Progenitor cell of endocrine pancreas (in vitro differentiated cells): ENCODE results near the gene PCDHB8. TPM values are rescaled to one million over a fixed set of nuclear protein-coding genes. Genes with fewer than 3 reads are reported as not detected.
"Not testable (repeated sequence)": the region's sequence is repeated elsewhere in the genome, so short reads cannot be mapped to it uniquely, and the experiment has no call there.

Experiments
- DNase-seq: peaks from one replicate; pipeline ENCODE4 v3.0.0; 2021; ENCODE audit warnings: low spot score; ENCODE audit not compliant: unreplicated experiment
- H3K27ac Mint-ChIP-seq: 2 replicates; pipeline ENCODE4 v1.8.0; 2021; ENCODE audit warnings: mild to moderate bottlenecking, moderate library complexity, mixed read lengths
- H3K27me3 Mint-ChIP-seq: 2 replicates; pipeline ENCODE4 v1.8.0; 2021; ENCODE audit warnings: mixed read lengths
- H3K36me3 Mint-ChIP-seq: 2 replicates; pipeline ENCODE4 v1.8.0; 2022; ENCODE audit warnings: mixed read lengths; ENCODE audit not compliant: insufficient read depth
- H3K4me1 Mint-ChIP-seq: 2 replicates; pipeline ENCODE4 v1.8.0; 2021; ENCODE audit warnings: low read depth, mixed read lengths
- H3K4me3 Mint-ChIP-seq: 2 replicates; pipeline ENCODE4 v1.8.0; 2021; ENCODE audit warnings: low read depth, mild to moderate bottlenecking, moderate library complexity, mixed read lengths
- H3K9me3 Mint-ChIP-seq: 2 replicates; pipeline ENCODE4 v1.8.0; 2021; ENCODE audit warnings: low read depth, mixed read lengths
- total RNA-seq: library from RNA; stranded (reverse); gene quantifications from 2 replicates; pipeline ENCODE4 v1.2.1, GENCODE V29; 2021
- TF ChIP-seq, protein P1 (sequence below): fragments of 200-600 bp; sonication (generic); IDR thresholded peaks from one replicate; pipeline ENCODE4 v1.5.0; 2021; ENCODE audit warnings: antibody characterized with exemption, mild to moderate bottlenecking; ENCODE audit not compliant: unreplicated experiment

The PCDHB8 gene
- total RNA-seq, 1 donor from 2014 or later, result 2.0 TPM

DNA sequence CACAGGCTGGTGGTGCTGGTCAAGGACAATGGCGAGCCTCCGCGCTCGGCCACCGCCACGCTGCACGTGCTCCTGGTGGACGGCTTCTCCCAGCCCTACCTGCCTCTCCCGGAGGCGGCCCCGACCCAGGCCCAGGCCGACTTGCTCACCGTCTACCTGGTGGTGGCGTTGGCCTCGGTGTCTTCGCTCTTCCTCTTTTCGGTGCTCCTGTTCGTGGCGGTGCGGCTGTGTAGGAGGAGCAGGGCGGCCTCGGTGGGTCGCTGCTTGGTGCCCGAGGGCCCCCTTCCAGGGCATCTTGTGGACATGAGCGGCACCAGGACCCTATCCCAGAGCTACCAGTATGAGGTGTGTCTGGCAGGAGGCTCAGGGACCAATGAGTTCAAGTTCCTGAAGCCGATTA is 38.4 kb downstream of the PCDHB8 start:
- not testable (repeated sequence) for H3K4me3 Mint-ChIP-seq, H3K27ac Mint-ChIP-seq, DNase-seq, H3K4me1 Mint-ChIP-seq, H3K27me3 Mint-ChIP-seq
- Mint-ChIP-seq H3K36me3 (peaks cover 39% of the 10 kb centered on the region), H3K9me3 (peaks cover 43% of the 10 kb centered on the region)

DNA sequence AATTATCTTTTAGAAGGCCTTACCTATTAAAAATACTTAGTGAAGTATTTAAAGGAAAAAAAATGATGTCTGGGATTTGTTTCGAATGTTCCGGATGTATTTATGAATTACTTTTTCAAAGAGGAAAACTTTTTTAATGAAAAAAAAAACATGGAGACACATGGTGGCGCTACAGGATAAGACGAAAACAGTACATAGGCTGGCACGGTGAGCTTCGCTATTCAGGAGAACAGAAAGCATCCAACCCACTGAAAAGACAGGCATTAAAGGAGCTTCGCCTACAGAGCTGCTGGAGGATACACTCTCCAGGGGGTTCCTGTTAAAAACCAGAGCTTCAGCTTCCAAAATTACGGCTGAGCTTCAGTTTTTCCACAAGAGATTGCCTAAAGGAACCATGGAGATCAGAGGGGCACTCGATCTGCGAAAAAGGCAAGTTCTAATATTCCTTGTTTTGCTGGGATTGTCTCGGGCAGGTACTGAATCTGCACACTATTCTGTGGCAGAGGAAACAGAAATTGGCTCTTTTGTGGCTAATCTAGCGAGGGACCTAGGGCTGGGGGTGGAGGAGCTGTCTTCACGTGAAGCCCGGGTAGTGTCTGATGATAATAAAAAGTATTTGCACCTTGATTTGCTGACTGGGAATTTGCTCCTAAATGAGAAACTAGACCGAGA is 45.7 kb downstream of the PCDHB8 start, which contains the start of gene PCDHB14:
PCDHB14 (plus strand) TSS at position 232 of the 672 bp plus-strand sequence; CDS start at position 395, 163 bp downstream.
- H3K4me1 Mint-ChIP-seq, result no peaks in the 10 kb centered on the region
- H3K36me3 Mint-ChIP-seq, result peaks cover 39% of the 10 kb centered on the region
- H3K4me3 Mint-ChIP-seq, result peak within 1 kb of the TSS; percentile 65

DNA sequence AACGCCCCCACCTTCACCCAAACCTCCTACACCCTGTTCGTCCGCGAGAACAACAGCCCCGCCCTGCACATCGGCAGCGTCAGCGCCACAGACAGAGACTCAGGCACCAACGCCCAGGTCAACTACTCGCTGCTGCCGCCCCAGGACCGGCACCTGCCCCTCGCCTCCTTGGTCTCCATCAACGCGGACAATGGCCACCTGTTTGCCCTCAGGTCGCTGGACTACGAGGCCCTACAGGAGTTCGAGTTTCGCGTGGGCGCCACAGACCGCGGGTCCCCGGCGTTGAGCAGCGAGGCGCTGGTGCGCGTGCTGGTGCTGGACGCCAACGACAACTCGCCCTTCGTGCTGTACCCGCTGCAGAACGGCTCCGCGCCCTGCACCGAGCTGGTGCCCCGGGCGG is 47.3 kb downstream of the PCDHB8 start:
- H3K9me3 Mint-ChIP-seq, result peaks cover 29% of the 10 kb centered on the region
- not testable (repeated sequence) for H3K4me3 Mint-ChIP-seq, H3K4me1 Mint-ChIP-seq, DNase-seq, H3K27me3 Mint-ChIP-seq, H3K27ac Mint-ChIP-seq
- H3K36me3 Mint-ChIP-seq, result peaks cover 31% of the 10 kb centered on the region

More for the DNA sequence above, 45.7 kb downstream of the PCDHB8 start, which contains the start of gene PCDHB14:
- TF ChIP-seq, protein P1, sequence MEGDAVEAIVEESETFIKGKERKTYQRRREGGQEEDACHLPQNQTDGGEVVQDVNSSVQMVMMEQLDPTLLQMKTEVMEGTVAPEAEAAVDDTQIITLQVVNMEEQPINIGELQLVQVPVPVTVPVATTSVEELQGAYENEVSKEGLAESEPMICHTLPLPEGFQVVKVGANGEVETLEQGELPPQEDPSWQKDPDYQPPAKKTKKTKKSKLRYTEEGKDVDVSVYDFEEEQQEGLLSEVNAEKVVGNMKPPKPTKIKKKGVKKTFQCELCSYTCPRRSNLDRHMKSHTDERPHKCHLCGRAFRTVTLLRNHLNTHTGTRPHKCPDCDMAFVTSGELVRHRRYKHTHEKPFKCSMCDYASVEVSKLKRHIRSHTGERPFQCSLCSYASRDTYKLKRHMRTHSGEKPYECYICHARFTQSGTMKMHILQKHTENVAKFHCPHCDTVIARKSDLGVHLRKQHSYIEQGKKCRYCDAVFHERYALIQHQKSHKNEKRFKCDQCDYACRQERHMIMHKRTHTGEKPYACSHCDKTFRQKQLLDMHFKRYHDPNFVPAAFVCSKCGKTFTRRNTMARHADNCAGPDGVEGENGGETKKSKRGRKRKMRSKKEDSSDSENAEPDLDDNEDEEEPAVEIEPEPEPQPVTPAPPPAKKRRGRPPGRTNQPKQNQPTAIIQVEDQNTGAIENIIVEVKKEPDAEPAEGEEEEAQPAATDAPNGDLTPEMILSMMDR, result peak; percentile 48
- DNase-seq, result no peak
- Mint-ChIP-seq H3K27ac (peak within 1 kb of the TSS; percentile 44), H3K27me3 (no peaks in the 10 kb centered on the region), H3K9me3 (peaks cover 34% of the 10 kb centered on the region)

DNA sequence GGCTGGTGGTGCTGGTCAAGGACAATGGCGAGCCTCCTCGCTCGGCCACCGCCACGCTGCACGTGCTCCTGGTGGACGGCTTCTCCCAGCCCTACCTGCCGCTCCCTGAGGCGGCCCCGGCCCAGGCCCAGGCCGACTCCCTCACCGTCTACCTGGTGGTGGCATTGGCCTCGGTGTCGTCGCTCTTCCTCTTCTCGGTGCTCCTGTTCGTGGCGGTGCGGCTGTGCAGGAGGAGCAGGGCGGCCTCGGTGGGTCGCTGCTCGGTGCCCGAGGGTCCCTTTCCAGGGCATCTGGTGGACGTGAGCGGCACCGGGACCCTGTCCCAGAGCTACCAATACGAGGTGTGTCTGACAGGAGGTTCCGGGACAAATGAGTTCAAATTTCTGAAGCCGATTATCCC is 47.8 kb downstream of the PCDHB8 start:
- peaks cover 29% of the 10 kb centered on the region for H3K36me3 Mint-ChIP-seq
- not testable (repeated sequence) for H3K27ac Mint-ChIP-seq, H3K4me3 Mint-ChIP-seq

More for the DNA sequence above, 47.8 kb downstream of the PCDHB8 start:
- not testable (repeated sequence) for H3K27me3 Mint-ChIP-seq, DNase-seq, H3K4me1 Mint-ChIP-seq
- peaks cover 25% of the 10 kb centered on the region for H3K9me3 Mint-ChIP-seq

Other genes starting within 250 kb of the PCDHB8 start
- gene PCDHAC2, start 211.3 kb upstream of the PCDHB8 start, total RNA-seq, result 1.8 and 1.9 TPM in 2 replicates
- gene PCDHB1, start 126.4 kb upstream of the PCDHB8 start, total RNA-seq, result 0.29 and 0.31 TPM in 2 replicates
- gene PCDHB2, start 83.2 kb upstream of the PCDHB8 start, total RNA-seq, result 75.5 and 80.4 TPM in 2 replicates
- 9.1 and 9.4 TPM in 2 replicates for gene PCDHB3, start 77.3 kb upstream of the PCDHB8 start, total RNA-seq
- gene PCDHB4, start 56.0 kb upstream of the PCDHB8 start, total RNA-seq, result 4.4 and 4.6 TPM in 2 replicates
- 29.4 and 32.4 TPM in 2 replicates for gene PCDHB5, start 42.6 kb upstream of the PCDHB8 start, total RNA-seq
- 2.4 and 2.7 TPM in 2 replicates for gene PCDHB6, start 27.7 kb upstream of the PCDHB8 start, total RNA-seq
- 0.93 and 1.1 TPM in 2 replicates for gene PCDHB7, start 5.1 kb upstream of the PCDHB8 start, total RNA-seq
- 11.9 and 14.3 TPM in 2 replicates for gene PCDHB16, start 4.6 kb downstream of the PCDHB8 start, total RNA-seq
- gene PCDHB9, start 9.4 kb downstream of the PCDHB8 start, total RNA-seq, result 7.5 and 8.0 TPM in 2 replicates
- 5.5 and 7.2 TPM in 2 replicates for gene PCDHB10, start 14.6 kb downstream of the PCDHB8 start, total RNA-seq
- gene PCDHB11, start 21.8 kb downstream of the PCDHB8 start, total RNA-seq, result 4.7 and 5.9 TPM in 2 replicates
- gene PCDHB12, start 30.9 kb downstream of the PCDHB8 start, total RNA-seq, result 5.4 and 7.2 TPM in 2 replicates
- 6.8 and 7.4 TPM in 2 replicates for gene PCDHB13, start 36.1 kb downstream of the PCDHB8 start, total RNA-seq
- 7.9 and 8.0 TPM in 2 replicates for gene PCDHB14, start 45.6 kb downstream of the PCDHB8 start, total RNA-seq
- 8.3 and 9.5 TPM in 2 replicates for gene PCDHB15, start 67.6 kb downstream of the PCDHB8 start, total RNA-seq
- gene SLC25A2, start 126.3 kb downstream of the PCDHB8 start, total RNA-seq, result 1.1 and 1.2 TPM in 2 replicates
- gene TAF7, start 143.0 kb downstream of the PCDHB8 start, total RNA-seq, result 90.9 and 95.6 TPM in 2 replicates
- gene PCDHGA1, start 152.7 kb downstream of the PCDHB8 start, total RNA-seq, result 1.1 and 1.3 TPM in 2 replicates
- 0.72 and 1.1 TPM in 2 replicates for gene PCDHGA2, start 161.0 kb downstream of the PCDHB8 start, total RNA-seq
- 0.80 and 0.81 TPM in 2 replicates for gene PCDHGA3, start 166.0 kb downstream of the PCDHB8 start, total RNA-seq
- gene PCDHGB1, start 172.3 kb downstream of the PCDHB8 start, total RNA-seq, result 2.3 TPM in 2 replicates
- gene PCDHGA4, start 177.2 kb downstream of the PCDHB8 start, total RNA-seq, result 0.96 and 1.2 TPM in 2 replicates
- gene PCDHGB2, start 182.2 kb downstream of the PCDHB8 start, total RNA-seq, result 0.80 and 0.89 TPM in 2 replicates
- 0.69 and 0.71 TPM in 2 replicates for gene PCDHGA5, start 186.4 kb downstream of the PCDHB8 start, total RNA-seq
- gene PCDHGB3, start 192.5 kb downstream of the PCDHB8 start, total RNA-seq, result 0.60 and 0.73 TPM in 2 replicates
- 0.60 and 0.80 TPM in 2 replicates for gene PCDHGA6, start 196.1 kb downstream of the PCDHB8 start, total RNA-seq
- gene PCDHGA7, start 205.0 kb downstream of the PCDHB8 start, total RNA-seq, result 0.41 and 0.49 TPM in 2 replicates
- gene PCDHGB4, start 209.9 kb downstream of the PCDHB8 start, total RNA-seq, result 16.1 and 17.0 TPM in 2 replicates
- 1.5 and 1.9 TPM in 2 replicates for gene PCDHGA8, start 214.8 kb downstream of the PCDHB8 start, total RNA-seq
- 4.0 and 4.2 TPM in 2 replicates for gene PCDHGB5, start 220.2 kb downstream of the PCDHB8 start, total RNA-seq
- gene PCDHGA9, start 225.0 kb downstream of the PCDHB8 start, total RNA-seq, result 1.5 and 1.8 TPM in 2 replicates
- gene PCDHGB6, start 230.2 kb downstream of the PCDHB8 start, total RNA-seq, result 23.1 and 24.0 TPM in 2 replicates
- 14.3 and 14.6 TPM in 2 replicates for gene PCDHGA10, start 235.2 kb downstream of the PCDHB8 start, total RNA-seq
- gene PCDHGB7, start 239.9 kb downstream of the PCDHB8 start, total RNA-seq, result 6.0 and 8.0 TPM in 2 replicates
- 3.1 and 3.3 TPM in 2 replicates for gene PCDHGA11, start 243.3 kb downstream of the PCDHB8 start, total RNA-seq